Measurements from ENCODE around the gene ARHGAP15.

ARHGAP15 gene

DNA sequence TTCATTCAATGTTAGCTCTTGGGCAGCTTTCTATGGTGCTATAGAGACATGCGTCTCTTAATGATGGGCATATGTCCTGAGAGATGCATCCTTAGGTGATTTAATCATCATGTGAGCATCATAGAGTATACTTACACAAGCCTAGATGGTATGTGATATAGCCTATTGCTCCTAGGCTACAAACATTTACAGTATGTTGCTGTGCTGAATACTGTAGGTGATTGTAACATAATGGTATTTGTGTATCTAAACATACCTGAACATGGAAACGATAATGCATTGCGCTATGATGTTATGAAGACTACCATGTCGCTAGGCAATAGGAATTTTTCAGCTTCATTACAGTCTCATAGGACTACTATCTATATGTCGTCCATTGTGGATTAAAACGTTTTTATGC, 89.4 kb downstream of the ARHGAP15 start:
- no peaks in the 10 kb centered on the region for H3K27me3 ChIP-seq (ENCODE audit: low read length)
- H3K79me2 ChIP-seq (ENCODE audit: insufficient read depth, low read length), result no peaks in the 10 kb centered on the region
- H3K9ac ChIP-seq (ENCODE audit: low read length), result no peak overlapping the region
- H2AFZ ChIP-seq (ENCODE audit: low read depth, low read length, severe bottlenecking), result no peak overlapping the region
- no peaks in the 10 kb centered on the region for H3K9me3 ChIP-seq (ENCODE audit: insufficient read depth, low read length)
- H3K9me2 ChIP-seq (replicated peaks; ENCODE audit: insufficient read depth, low read length), result no peaks in the 10 kb centered on the region
- peaks cover 6% of the 10 kb centered on the region; the same call in 1 of the 2 replicates for H3K36me3 ChIP-seq (ENCODE audit: low read length)
- H3K4me2 ChIP-seq (ENCODE audit: low read depth, low read length, poor library complexity, severe bottlenecking), result no peak overlapping the region
- H3K4me3 ChIP-seq (ENCODE audit: insufficient read depth, low read length, poor library complexity, severe bottlenecking), result no peak overlapping the region
- H3F3A ChIP-seq (ENCODE audit: insufficient read depth), result no peaks in the 10 kb centered on the region
- H3K27ac ChIP-seq (ENCODE audit: low read depth, low read length), result no peak overlapping the region
- TF ChIP-seq, protein P1, sequence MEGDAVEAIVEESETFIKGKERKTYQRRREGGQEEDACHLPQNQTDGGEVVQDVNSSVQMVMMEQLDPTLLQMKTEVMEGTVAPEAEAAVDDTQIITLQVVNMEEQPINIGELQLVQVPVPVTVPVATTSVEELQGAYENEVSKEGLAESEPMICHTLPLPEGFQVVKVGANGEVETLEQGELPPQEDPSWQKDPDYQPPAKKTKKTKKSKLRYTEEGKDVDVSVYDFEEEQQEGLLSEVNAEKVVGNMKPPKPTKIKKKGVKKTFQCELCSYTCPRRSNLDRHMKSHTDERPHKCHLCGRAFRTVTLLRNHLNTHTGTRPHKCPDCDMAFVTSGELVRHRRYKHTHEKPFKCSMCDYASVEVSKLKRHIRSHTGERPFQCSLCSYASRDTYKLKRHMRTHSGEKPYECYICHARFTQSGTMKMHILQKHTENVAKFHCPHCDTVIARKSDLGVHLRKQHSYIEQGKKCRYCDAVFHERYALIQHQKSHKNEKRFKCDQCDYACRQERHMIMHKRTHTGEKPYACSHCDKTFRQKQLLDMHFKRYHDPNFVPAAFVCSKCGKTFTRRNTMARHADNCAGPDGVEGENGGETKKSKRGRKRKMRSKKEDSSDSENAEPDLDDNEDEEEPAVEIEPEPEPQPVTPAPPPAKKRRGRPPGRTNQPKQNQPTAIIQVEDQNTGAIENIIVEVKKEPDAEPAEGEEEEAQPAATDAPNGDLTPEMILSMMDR (IDR thresholded peaks at IDR 0.05; ENCODE audit: insufficient read depth, low read length, poor library complexity, severe bottlenecking), result no peak
- TF ChIP-seq EZH2phosphoT487 (conservative IDR thresholded peaks at IDR 0.05; ENCODE audit: low read length), result no peak
- no peaks in the 10 kb centered on the region for H4K20me1 ChIP-seq (ENCODE audit: low read depth, low read length)

DNA sequence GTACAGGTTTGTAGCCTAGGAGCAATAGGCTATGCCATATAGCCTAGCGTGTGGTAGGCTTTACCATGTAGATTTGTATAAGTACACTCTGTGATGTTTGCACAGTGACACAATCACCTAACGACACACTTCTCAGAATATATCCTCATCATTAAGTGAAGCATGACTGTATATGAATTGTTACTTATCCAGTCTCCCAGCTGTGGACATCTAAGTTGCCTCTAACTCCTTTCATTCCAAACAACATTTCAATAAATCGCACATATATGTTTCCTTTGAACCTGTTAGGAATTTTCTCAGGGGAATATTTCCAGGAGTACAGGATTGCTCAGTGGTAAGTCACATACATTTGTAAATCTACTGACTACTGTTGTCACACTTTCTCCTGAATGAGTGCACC, 90.0 kb downstream of the ARHGAP15 start:
- no peaks in the 10 kb centered on the region for H3K27me3 ChIP-seq (ENCODE audit: low read length)
- no peaks in the 10 kb centered on the region for H4K20me1 ChIP-seq (ENCODE audit: low read depth, low read length)
- H3F3A ChIP-seq (ENCODE audit: insufficient read depth), result no peaks in the 10 kb centered on the region
- H3K9ac ChIP-seq (ENCODE audit: low read length), result no peak overlapping the region
- H3K36me3 ChIP-seq (ENCODE audit: low read length), result peaks cover 6% of the 10 kb centered on the region; the same call in 1 of the 2 replicates
- no peak overlapping the region for H3K4me2 ChIP-seq (ENCODE audit: low read depth, low read length, poor library complexity, severe bottlenecking)
- no peaks in the 10 kb centered on the region for H3K79me2 ChIP-seq (ENCODE audit: insufficient read depth, low read length)
- H2AFZ ChIP-seq (ENCODE audit: low read depth, low read length, severe bottlenecking), result no peak overlapping the region
- no peaks in the 10 kb centered on the region for H3K9me3 ChIP-seq (ENCODE audit: insufficient read depth, low read length)
- H3K27ac ChIP-seq (ENCODE audit: low read depth, low read length), result no peak overlapping the region
- H3K9me2 ChIP-seq (replicated peaks; ENCODE audit: insufficient read depth, low read length), result no peaks in the 10 kb centered on the region
- no peak overlapping the region for H3K4me3 ChIP-seq (ENCODE audit: insufficient read depth, low read length, poor library complexity, severe bottlenecking)
- TF ChIP-seq EZH2phosphoT487 (conservative IDR thresholded peaks at IDR 0.05; ENCODE audit: low read length), result no peak
- TF ChIP-seq, protein P1 (IDR thresholded peaks at IDR 0.05; ENCODE audit: insufficient read depth, low read length, poor library complexity, severe bottlenecking), result no peak

DNA sequence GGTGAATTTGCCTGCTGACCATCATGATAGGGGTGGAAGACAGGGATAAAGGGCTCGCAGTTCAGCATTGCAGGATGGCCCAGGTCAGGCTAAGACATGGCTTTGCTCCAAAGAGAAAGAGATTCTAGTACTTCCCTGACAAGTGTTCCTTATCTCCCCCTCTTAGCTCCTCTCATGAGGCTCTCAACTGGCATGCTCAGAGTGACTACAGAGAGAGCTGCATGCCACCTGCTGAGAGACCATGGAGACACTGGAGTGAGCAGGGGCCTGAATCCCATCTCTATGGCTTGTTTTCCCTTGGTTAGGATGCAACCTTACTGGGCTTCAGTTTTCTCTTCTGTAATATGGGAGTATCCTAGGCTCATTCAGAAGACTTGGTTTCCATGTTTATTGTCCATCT, 94.3 kb downstream of the ARHGAP15 start:
- H3F3A ChIP-seq (ENCODE audit: insufficient read depth), result no peaks in the 10 kb centered on the region
- no peak overlapping the region for H3K9ac ChIP-seq (ENCODE audit: low read length)
- no peaks in the 10 kb centered on the region for H3K9me2 ChIP-seq (replicated peaks; ENCODE audit: insufficient read depth, low read length)
- TF ChIP-seq, protein P1 (IDR thresholded peaks at IDR 0.05; ENCODE audit: insufficient read depth, low read length, poor library complexity, severe bottlenecking), result no peak
- TF ChIP-seq EZH2phosphoT487 (conservative IDR thresholded peaks at IDR 0.05; ENCODE audit: low read length), result no peak
- no peaks in the 10 kb centered on the region for H3K27me3 ChIP-seq (ENCODE audit: low read length)
- no peaks in the 10 kb centered on the region for H3K9me3 ChIP-seq (ENCODE audit: insufficient read depth, low read length)
- peaks cover 3% of the 10 kb centered on the region; the same call in 1 of the 2 replicates for H3K36me3 ChIP-seq (ENCODE audit: low read length)
- H3K79me2 ChIP-seq (ENCODE audit: insufficient read depth, low read length), result no peaks in the 10 kb centered on the region
- no peak overlapping the region for H3K27ac ChIP-seq (ENCODE audit: low read depth, low read length)
- H4K20me1 ChIP-seq (ENCODE audit: low read depth, low read length), result no peaks in the 10 kb centered on the region
- H3K4me2 ChIP-seq (ENCODE audit: low read depth, low read length, poor library complexity, severe bottlenecking), result no peak overlapping the region
- no peak overlapping the region for H3K4me3 ChIP-seq (ENCODE audit: insufficient read depth, low read length, poor library complexity, severe bottlenecking)
- no peak overlapping the region for H2AFZ ChIP-seq (ENCODE audit: low read depth, low read length, severe bottlenecking)

Data from SU-DHL-6 (cell line).